CD4-positive, CD25-positive, alpha-beta regulatory T cell (primary cell): ENCODE data around the gene APOC3. TPM values are rescaled to one million over a fixed set of nuclear protein-coding genes. Genes with fewer than 3 reads are reported as not detected.

Experiments used
- ATAC-seq, 2 donors: fragments of 150-1000 bp; cut with Tn5 transposase; one replicate each; pipeline ENCODE4 v1.10.0; 2021; ENCODE audit warnings: low read depth in 2 of 2, moderate number of reproducible peaks in 2 of 2, moderate library complexity in 1 of 2
- DNase-seq, 3 donors: peaks; one replicate each; pipeline versions ENCODE4 v3.0.0 to v3.0.0-alpha.2; 2012 to 2022; ENCODE audit warnings: mixed read lengths in 1 of 3
- H3K27ac ChIP-seq: one replicate; pipeline ENCODE4 v1.7.0; 2013; ENCODE audit warnings: mild to moderate bottlenecking, low read length; ENCODE audit not compliant: insufficient read depth, poor library complexity, severe bottlenecking
- H3K27me3 ChIP-seq: one replicate; pipeline ENCODE4 v1.7.0; 2013; ENCODE audit warnings: low read length; ENCODE audit not compliant: control insufficient read depth, insufficient read depth
- H3K36me3 ChIP-seq: one replicate; pipeline ENCODE4 v1.7.0; 2013; ENCODE audit warnings: mild to moderate bottlenecking, low read length, moderate library complexity; ENCODE audit not compliant: control insufficient read depth, insufficient read depth
- H3K4me1 ChIP-seq: 2 replicates; pipeline ENCODE4 v1.7.0; 2013; ENCODE audit warnings: mild to moderate bottlenecking, low read length; ENCODE audit not compliant: insufficient read depth, control insufficient read depth, poor library complexity, severe bottlenecking
- H3K4me3 ChIP-seq: one replicate; pipeline ENCODE4 v1.7.0; 2013; ENCODE audit warnings: low read depth, mild to moderate bottlenecking, low read length, moderate library complexity
- H3K9me3 ChIP-seq, 2 experiments: 1 replicate in 1 of 2; 2 replicates in 1 of 2; pipeline ENCODE4 v1.7.0; 2013; ENCODE audit warnings: low read length in 2 of 2, mild to moderate bottlenecking in 1 of 2, moderate library complexity in 1 of 2; ENCODE audit not compliant: control insufficient read depth in 2 of 2
- H3K27ac Mint-ChIP-seq, 3 donors: one replicate each; pipeline ENCODE4 v1.8.0; 2020 to 2022; ENCODE audit warnings: mild to moderate bottlenecking in 3 of 3, mixed read lengths in 3 of 3, moderate library complexity in 2 of 3
- H3K27me3 Mint-ChIP-seq: one replicate; pipeline ENCODE4 v1.8.0; 2022; ENCODE audit warnings: mild to moderate bottlenecking, mixed read lengths
- H3K36me3 Mint-ChIP-seq: one replicate; pipeline ENCODE4 v1.8.0; 2020; ENCODE audit warnings: mixed read lengths
- H3K4me1 Mint-ChIP-seq, 4 donors: one replicate each; pipeline ENCODE4 v1.8.0; 2020 to 2022; ENCODE audit warnings: mixed read lengths in 4 of 4, mild to moderate bottlenecking in 1 of 4
- H3K4me3 Mint-ChIP-seq, 4 donors: one replicate each; pipeline ENCODE4 v1.8.0; 2020 to 2022; ENCODE audit warnings: mild to moderate bottlenecking in 4 of 4, mixed read lengths in 4 of 4, moderate library complexity in 3 of 4
- H3K9me3 Mint-ChIP-seq, 7 donors: one replicate each; pipeline ENCODE4 v1.8.0; 2020 to 2022; ENCODE audit warnings: mixed read lengths in 7 of 7, mild to moderate bottlenecking in 3 of 7, moderate library complexity in 2 of 7
- polyA plus RNA-seq, 4 donors: library from polyadenylated mRNA; unstranded; fragments of 300-500 nt; fragmentation: Illumina TruSeq; gene quantifications; one replicate each; pipeline ENCODE4 v1.2.3, GENCODE V29; 2021
- total RNA-seq: library from RNA; stranded (reverse); gene quantifications from one replicate; pipeline ENCODE4 v1.2.3, GENCODE V29; 2022

The APOC3 gene
- total RNA-seq (not detected), polyA plus RNA-seq (not detected)

DNA sequence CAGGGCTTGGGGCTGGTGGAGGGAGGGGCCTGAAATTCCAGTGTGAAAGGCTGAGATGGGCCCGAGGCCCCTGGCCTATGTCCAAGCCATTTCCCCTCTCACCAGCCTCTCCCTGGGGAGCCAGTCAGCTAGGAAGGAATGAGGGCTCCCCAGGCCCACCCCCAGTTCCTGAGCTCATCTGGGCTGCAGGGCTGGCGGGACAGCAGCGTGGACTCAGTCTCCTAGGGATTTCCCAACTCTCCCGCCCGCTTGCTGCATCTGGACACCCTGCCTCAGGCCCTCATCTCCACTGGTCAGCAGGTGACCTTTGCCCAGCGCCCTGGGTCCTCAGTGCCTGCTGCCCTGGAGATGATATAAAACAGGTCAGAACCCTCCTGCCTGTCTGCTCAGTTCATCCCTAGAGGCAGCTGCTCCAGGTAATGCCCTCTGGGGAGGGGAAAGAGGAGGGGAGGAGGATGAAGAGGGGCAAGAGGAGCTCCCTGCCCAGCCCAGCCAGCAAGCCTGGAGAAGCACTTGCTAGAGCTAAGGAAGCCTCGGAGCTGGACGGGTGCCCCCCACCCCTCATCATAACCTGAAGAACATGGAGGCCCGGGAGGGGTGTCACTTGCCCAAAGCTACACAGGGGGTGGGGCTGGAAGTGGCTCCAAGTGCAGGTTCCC is at the start of gene APOC3:
APOC3 (plus strand) TSS at position 383 of the 659 bp plus-strand sequence. CDS start 676 bp downstream, outside the sequence.
- DNase-seq (no peak), ATAC-seq (no peak)
- Mint-ChIP-seq H3K4me1 (peaks cover 0 to 4% (median under 1%) of the 10 kb centered on the region in 4 donors), H3K4me3 (no peak within 1 kb of the TSS), H3K9me3 (no peaks in the 10 kb centered on the region), H3K27ac (no peak within 1 kb of the TSS), H3K36me3 (no peaks in the 10 kb centered on the region), H3K27me3 (no peaks in the 10 kb centered on the region)
- Histone ChIP-seq H3K4me3 (no peak within 1 kb of the TSS), H3K27ac (no peak within 1 kb of the TSS), H3K4me1 (no peaks in the 10 kb centered on the region), H3K36me3 (no peaks in the 10 kb centered on the region), H3K9me3 (no peaks in the 10 kb centered on the region), H3K27me3 (no peaks in the 10 kb centered on the region)

DNA sequence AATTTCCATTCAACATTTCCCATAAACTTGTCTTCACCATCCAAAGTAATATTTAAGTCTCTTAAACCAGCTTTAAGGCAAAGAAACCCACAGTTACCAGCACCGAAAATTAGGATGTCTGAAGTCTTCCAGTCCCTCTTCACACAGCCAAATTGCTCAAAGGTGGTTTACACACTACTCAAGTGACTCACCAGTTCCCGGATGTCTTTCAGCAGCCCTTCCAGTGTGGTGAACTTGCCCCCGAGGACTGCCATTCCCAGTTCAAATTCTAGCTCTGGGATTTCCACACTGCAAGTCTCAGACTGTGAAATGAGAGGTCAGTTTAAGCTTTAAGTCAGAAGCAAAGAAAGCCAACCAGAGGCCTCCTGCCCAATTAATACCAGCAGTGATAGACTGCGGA is 47.0 kb upstream of the APOC3 start:
- ATAC-seq (no peak), DNase-seq (no peak)
- no peaks in the 10 kb centered on the region for H3K27me3 ChIP-seq
- peaks cover 11% of the 10 kb centered on the region for H3K4me1 ChIP-seq
- H3K27ac ChIP-seq, result no peak overlapping the region
- peaks cover under 1% of the 10 kb centered on the region for H3K27me3 Mint-ChIP-seq
- peak overlapping the region in 1 of 4 donors; percentile 75 for H3K4me3 Mint-ChIP-seq
- no peaks in the 10 kb centered on the region for H3K9me3 Mint-ChIP-seq
- peaks cover 13 to 60% (median 50%) of the 10 kb centered on the region in 4 donors for H3K4me1 Mint-ChIP-seq
- H3K36me3 Mint-ChIP-seq, result peaks cover 58% of the 10 kb centered on the region
- H3K36me3 ChIP-seq, result peaks cover 86% of the 10 kb centered on the region
- H3K4me3 ChIP-seq, result no peak overlapping the region
- H3K27ac Mint-ChIP-seq, result peak overlapping the region in 2 of 3 donors; percentile 9 to 58
- no peaks in the 10 kb centered on the region for H3K9me3 ChIP-seq

DNA sequence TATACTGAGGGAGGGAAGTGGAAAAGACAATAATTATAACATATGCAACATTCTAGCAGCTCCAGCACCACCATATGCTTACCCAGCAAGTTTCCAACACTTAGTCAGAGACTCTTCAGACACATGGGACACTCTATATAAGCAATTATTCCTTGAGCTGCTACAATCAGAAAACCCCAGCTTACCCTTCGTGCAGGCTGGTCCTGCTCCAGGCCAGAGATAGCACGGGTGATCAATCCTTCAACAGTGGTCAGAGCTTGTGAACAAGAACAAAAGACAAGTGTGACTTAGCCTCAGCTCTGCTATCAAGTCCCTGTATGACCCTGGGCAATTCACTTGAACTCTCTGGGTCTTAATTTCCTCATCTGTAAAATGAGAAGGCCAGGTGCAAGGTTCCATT is 43.4 kb upstream of the APOC3 start:
- Mint-ChIP-seq H3K9me3 (no peaks in the 10 kb centered on the region), H3K36me3 (peaks cover 35% of the 10 kb centered on the region), H3K4me3 (peak overlapping the region; percentile 94 to 99 (median 97)), H3K27me3 (peaks cover 12% of the 10 kb centered on the region), H3K27ac (peak overlapping the region; percentile 26 to 100 (median 97)), H3K4me1 (peaks cover 13 to 76% (median 47%) of the 10 kb centered on the region in 4 donors)
- H3K9me3 ChIP-seq, result no peaks in the 10 kb centered on the region
- peak overlapping the region; percentile 93 for H3K4me3 ChIP-seq
- H3K4me1 ChIP-seq, result peaks cover 24% of the 10 kb centered on the region
- no peak for DNase-seq
- no peak for ATAC-seq
- peaks cover 51% of the 10 kb centered on the region for H3K36me3 ChIP-seq
- H3K27me3 ChIP-seq, result no peaks in the 10 kb centered on the region
- no peak overlapping the region for H3K27ac ChIP-seq

DNA sequence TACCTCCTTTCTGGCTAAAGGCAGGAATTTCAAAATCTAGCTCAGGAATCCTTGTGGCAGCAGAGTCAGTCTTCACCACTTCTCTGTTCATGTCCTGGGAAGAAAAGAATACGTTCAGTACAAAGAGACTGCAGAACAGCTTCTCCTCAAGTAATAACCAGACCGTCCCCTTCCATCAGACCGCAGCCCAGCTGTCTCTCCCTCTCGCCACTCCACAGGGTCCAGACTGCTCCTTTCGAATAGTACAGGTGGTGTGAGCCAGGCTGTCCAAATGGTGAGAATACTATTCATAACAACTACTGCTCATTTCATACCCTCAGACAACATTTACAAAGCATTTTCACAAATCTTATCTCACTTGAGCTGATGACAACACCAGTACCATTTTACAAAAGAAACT is 42.7 kb upstream of the APOC3 start:
- Mint-ChIP-seq H3K36me3 (peaks cover 32% of the 10 kb centered on the region), H3K27me3 (peaks cover 12% of the 10 kb centered on the region), H3K4me1 (peaks cover 13 to 73% (median 45%) of the 10 kb centered on the region in 4 donors)

DNA sequence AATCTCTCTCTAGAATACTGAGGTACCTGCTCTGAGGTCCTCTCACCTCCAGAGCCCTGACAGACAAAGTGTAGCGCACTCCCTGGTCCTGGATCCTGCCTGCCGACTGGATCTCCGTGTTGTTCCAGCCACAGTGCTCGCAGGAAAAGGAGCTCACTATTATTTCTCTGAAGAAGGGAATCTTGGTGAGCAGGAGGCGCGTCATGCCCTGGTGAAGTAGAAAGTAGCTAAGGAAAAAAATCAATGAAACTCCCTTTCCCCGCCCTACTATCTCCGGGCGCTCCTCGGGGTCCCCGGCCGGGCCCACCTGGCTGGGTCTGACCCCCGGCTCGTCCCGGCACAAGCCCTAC is 42.3 kb upstream of the APOC3 start:
- H3K27ac ChIP-seq, result peak overlapping the region; percentile 77
- peak overlapping the region in 2 of 3 donors; percentile 97 to 100 for H3K27ac Mint-ChIP-seq
- H3K27me3 Mint-ChIP-seq, result peaks cover 12% of the 10 kb centered on the region
- no peaks in the 10 kb centered on the region for H3K9me3 Mint-ChIP-seq
- peaks cover 13 to 69% (median 43%) of the 10 kb centered on the region in 4 donors for H3K4me1 Mint-ChIP-seq
- H3K27me3 ChIP-seq, result no peaks in the 10 kb centered on the region
- H3K4me3 ChIP-seq, result peak overlapping the region; percentile 93
- H3K36me3 Mint-ChIP-seq, result peaks cover 28% of the 10 kb centered on the region
- no peaks in the 10 kb centered on the region for H3K9me3 ChIP-seq
- peaks cover 27% of the 10 kb centered on the region for H3K4me1 ChIP-seq
- H3K4me3 Mint-ChIP-seq, result peak overlapping the region; percentile 94 to 99 (median 97)
- peak in 1 of 3 donors; percentile 24 for DNase-seq
- H3K36me3 ChIP-seq, result peaks cover 41% of the 10 kb centered on the region
- no peak for ATAC-seq

More for the DNA sequence above, 42.7 kb upstream of the APOC3 start:
- H3K27ac ChIP-seq, result peak overlapping the region; percentile 77
- H3K36me3 ChIP-seq, result peaks cover 45% of the 10 kb centered on the region
- H3K9me3 Mint-ChIP-seq, result no peaks in the 10 kb centered on the region
- H3K4me3 Mint-ChIP-seq, result peak overlapping the region; percentile 94 to 99 (median 97)
- ATAC-seq (no peak), DNase-seq (no peak)
- H3K27me3 ChIP-seq, result no peaks in the 10 kb centered on the region
- peaks cover 27% of the 10 kb centered on the region for H3K4me1 ChIP-seq
- peak overlapping the region; percentile 80 to 100 (median 97) for H3K27ac Mint-ChIP-seq
- peak overlapping the region; percentile 93 for H3K4me3 ChIP-seq
- H3K9me3 ChIP-seq, result no peaks in the 10 kb centered on the region

DNA sequence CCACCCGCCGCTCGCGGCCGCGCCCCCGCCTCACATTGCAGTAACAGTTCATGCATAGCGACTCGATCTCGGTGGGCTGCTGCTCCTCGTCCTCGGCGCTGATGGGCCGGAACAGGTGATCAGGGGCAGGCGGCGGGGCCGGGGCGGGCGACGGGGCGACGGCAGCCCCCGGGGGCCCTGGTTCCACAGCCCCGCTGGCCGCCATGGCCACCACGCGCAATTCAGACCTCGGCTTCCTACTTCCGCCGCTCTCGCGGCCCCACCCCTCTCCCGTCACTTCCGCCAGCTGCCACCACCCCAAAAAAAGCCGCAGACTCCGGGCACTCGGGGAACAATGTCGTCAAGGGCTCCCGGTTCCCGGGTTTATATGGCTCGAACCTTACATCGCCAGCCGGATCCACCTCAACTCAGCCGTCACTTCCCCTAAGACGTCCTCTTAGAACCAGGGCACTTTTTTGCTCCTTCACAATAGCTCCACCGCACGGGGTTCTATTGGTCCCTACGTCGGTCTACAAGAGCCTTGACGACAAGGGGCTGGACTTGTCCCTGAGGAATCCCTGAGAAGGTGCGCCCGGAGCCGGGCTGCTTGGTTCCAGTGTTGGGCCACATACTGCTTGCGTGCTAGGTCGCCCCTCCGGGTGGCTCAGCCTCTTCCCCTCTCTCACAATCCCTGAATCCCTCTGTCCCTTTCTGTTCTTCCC is 41.8 kb upstream of the APOC3 start, which contains the start of gene ZPR1:
ZPR1 (minus strand) TSS at position 238 of the 701 bp plus-strand sequence; CDS start at position 205, 33 bp downstream.
- H3K9me3 Mint-ChIP-seq, result no peaks in the 10 kb centered on the region
- peak within 1 kb of the TSS; percentile 97 to 100 (median 99) for H3K27ac Mint-ChIP-seq
- peaks cover 23% of the 10 kb centered on the region for H3K36me3 Mint-ChIP-seq
- Histone ChIP-seq H3K9me3 (no peaks in the 10 kb centered on the region), H3K36me3 (peaks cover 36% of the 10 kb centered on the region), H3K4me1 (peaks cover 27% of the 10 kb centered on the region), H3K4me3 (peak within 1 kb of the TSS; percentile 93), H3K27me3 (no peaks in the 10 kb centered on the region), H3K27ac (peak within 1 kb of the TSS; percentile 77)
- H3K4me1 Mint-ChIP-seq, result peaks cover 14 to 64% (median 39%) of the 10 kb centered on the region in 4 donors
- peaks cover 12% of the 10 kb centered on the region for H3K27me3 Mint-ChIP-seq
- peak within 1 kb of the TSS; percentile 94 to 99 (median 97) for H3K4me3 Mint-ChIP-seq
- ATAC-seq (peak; percentile 88 to 92), DNase-seq (peak; percentile 87 to 89 (median 88))

DNA sequence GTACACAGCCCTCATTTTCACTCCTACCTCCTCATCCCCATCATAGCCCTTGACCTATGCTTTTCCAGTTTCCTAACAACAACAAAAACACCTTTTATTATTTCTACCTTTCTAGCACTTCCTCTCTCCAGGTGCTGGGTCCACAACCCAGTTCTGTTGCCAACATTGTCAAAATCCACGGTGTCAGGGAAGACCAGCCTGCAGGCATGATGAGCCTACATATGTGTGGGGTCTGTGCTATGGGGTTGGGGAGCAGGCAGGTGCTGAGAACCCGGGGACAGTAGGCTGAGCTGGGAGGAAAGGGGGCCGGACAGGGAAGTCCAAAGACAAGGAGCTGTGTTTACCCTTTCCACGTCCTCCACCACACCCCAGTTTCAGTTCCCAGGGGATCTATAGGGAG is 41.2 kb upstream of the APOC3 start:
- no peaks in the 10 kb centered on the region for H3K9me3 Mint-ChIP-seq
- peak overlapping the region; percentile 84 for H3K4me3 ChIP-seq
- peak overlapping the region; percentile 77 for H3K27ac ChIP-seq
- peak overlapping the region; percentile 94 to 100 (median 97) for H3K27ac Mint-ChIP-seq
- H3K27me3 Mint-ChIP-seq, result peaks cover 12% of the 10 kb centered on the region
- no peaks in the 10 kb centered on the region for H3K9me3 ChIP-seq
- H3K4me3 Mint-ChIP-seq, result peak overlapping the region; percentile 94 to 99 (median 97)
- peaks cover 19 to 60% (median 35%) of the 10 kb centered on the region in 4 donors for H3K4me1 Mint-ChIP-seq
- peaks cover 30% of the 10 kb centered on the region for H3K36me3 ChIP-seq
- peaks cover 21% of the 10 kb centered on the region for H3K36me3 Mint-ChIP-seq
- DNase-seq (no peak), ATAC-seq (no peak)
- H3K4me1 ChIP-seq, result peaks cover 27% of the 10 kb centered on the region
- H3K27me3 ChIP-seq, result no peaks in the 10 kb centered on the region
